ENCODE measurements around the gene C1QTNF5. TPM values are rescaled to one million over a fixed set of nuclear protein-coding genes. Genes with fewer than 3 reads are reported as not detected.

C1QTNF5 gene
- total RNA-seq, 2 donors from 2014 or later, result 0.62 to 0.66 TPM

DNA sequence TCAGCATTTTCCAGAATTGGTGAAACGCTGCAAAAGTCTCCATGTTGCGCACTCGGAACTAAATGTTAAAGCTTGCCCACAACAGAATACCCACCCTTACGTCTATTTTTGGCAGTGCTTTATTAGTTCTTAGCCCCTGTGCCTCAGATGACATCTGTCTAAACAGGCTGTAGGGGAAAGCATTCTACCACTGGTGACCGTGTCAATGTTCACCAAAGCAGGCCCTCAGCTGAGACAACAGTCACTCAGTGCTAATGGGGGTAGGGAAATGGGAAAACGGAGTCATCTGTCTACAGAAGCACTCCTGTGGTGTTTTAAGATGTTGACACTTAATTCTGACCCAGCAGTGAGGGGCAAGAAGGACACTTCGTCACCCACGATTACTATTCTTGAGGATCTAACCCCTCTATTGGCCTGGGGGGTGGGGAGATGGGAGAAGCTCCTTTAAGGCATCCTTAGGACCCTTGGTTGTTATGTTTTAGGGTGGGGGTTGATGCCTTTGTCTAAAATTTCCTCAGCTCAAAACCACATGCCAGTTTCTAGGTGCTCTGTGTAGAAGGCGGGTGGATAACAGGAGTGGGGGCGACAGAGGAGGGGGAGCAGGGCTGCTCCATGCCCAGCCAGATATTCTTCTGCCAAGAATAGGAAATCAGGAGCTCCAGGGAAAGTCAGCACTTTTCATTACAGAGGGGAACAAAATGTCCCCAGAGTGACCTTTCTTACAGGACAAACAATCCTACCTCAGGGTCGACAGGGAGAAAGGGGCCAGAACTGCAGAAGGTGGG is 21.4 kb upstream of the C1QTNF5 start:
- Histone ChIP-seq H3K27ac (ENCODE audit: low read depth, low read length) (no peak overlapping the region), H3K4me3 (ENCODE audit: low read length) (peak overlapping the region; percentile 75), H3K36me3 (ENCODE audit: control insufficient read depth, insufficient read depth, low read length) (peaks cover 41% of the 10 kb centered on the region), H3K4me1 (ENCODE audit: control insufficient read depth, insufficient read depth, low read length) (peaks cover 30% of the 10 kb centered on the region), H3K9ac (ENCODE audit: extremely low read depth, low read length, poor library complexity, severe bottlenecking) (no peak overlapping the region), H3K9me3 (ENCODE audit: control insufficient read depth, low read length) (no peaks in the 10 kb centered on the region), H3K27me3 (ENCODE audit: control insufficient read depth, insufficient read depth, low read length, poor library complexity, severe bottlenecking) (peaks cover 14% of the 10 kb centered on the region)
- Mint-ChIP-seq H3K27me3 (ENCODE audit: insufficient read depth) (peaks cover 46% of the 10 kb centered on the region), H3K4me1 (peaks cover 28% of the 10 kb centered on the region), H3K4me3 (peak overlapping the region; percentile 40), H3K36me3 (ENCODE audit: low read depth) (peaks cover 46% of the 10 kb centered on the region), H3K27ac (no peak overlapping the region), H3K9me3 (no peaks in the 10 kb centered on the region)
- peak; percentile 44 for DNase-seq
- WGBS, 2 experiments (ENCODE audit: insufficient coverage in 1 of 2, insufficient read length in 1 of 2), result 74 to 90% methylated on average over 7 to 11 of the region's 11 CpGs
- TF ChIP-seq, protein P1, sequence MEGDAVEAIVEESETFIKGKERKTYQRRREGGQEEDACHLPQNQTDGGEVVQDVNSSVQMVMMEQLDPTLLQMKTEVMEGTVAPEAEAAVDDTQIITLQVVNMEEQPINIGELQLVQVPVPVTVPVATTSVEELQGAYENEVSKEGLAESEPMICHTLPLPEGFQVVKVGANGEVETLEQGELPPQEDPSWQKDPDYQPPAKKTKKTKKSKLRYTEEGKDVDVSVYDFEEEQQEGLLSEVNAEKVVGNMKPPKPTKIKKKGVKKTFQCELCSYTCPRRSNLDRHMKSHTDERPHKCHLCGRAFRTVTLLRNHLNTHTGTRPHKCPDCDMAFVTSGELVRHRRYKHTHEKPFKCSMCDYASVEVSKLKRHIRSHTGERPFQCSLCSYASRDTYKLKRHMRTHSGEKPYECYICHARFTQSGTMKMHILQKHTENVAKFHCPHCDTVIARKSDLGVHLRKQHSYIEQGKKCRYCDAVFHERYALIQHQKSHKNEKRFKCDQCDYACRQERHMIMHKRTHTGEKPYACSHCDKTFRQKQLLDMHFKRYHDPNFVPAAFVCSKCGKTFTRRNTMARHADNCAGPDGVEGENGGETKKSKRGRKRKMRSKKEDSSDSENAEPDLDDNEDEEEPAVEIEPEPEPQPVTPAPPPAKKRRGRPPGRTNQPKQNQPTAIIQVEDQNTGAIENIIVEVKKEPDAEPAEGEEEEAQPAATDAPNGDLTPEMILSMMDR (conservative IDR thresholded peaks at IDR 0.05), result no peak

DNA sequence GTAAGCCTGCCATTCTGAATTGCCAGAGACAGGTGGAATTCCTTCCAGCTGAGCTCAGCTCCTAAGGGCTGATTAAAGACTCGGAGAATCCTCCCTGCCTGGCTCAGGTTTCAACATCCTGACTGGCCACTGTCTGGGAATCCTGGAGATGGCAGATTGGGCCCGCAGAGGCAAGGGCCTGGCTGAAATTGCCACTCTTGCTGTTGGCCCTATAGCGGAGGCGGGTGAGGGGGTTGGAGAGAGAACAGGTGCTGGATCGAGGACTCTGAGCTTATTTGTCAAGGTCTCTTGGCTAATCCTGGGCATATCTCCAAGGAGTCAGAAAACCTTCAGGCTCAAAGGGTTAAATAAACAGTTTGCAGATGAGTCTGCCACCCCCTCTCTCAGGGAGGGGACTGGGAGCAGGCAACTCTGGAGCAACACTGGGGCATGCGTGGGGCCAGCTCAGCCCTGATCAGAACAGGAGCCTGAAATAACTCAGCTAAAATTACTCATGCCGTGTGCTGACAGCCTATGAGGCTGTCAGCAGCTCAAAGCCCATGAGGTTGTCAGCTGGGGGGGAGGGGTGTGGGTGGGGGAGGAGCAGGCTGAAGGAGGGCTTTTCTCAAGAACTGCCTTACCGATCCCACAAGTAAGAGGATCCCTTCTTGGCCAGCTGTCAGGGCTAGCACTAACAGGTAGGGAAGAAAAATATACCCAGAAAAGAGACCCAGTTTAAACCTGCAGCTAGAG is 20.5 kb upstream of the C1QTNF5 start:
- Histone ChIP-seq H3K27ac (ENCODE audit: low read depth, low read length) (peak overlapping the region; percentile 1), H3K9ac (ENCODE audit: extremely low read depth, low read length, poor library complexity, severe bottlenecking) (peak overlapping the region; percentile 1), H3K27me3 (ENCODE audit: control insufficient read depth, insufficient read depth, low read length, poor library complexity, severe bottlenecking) (peaks cover 14% of the 10 kb centered on the region), H3K4me1 (ENCODE audit: control insufficient read depth, insufficient read depth, low read length) (peaks cover 30% of the 10 kb centered on the region), H3K36me3 (ENCODE audit: control insufficient read depth, insufficient read depth, low read length) (peaks cover 36% of the 10 kb centered on the region), H3K4me3 (ENCODE audit: low read length) (peak overlapping the region; percentile 75), H3K9me3 (ENCODE audit: control insufficient read depth, low read length) (no peaks in the 10 kb centered on the region)
- peak; percentile 90 for DNase-seq
- TF ChIP-seq, protein P1 (conservative IDR thresholded peaks at IDR 0.05), result no peak
- Mint-ChIP-seq H3K4me1 (peaks cover 30% of the 10 kb centered on the region), H3K4me3 (peak overlapping the region; percentile 37), H3K27me3 (ENCODE audit: insufficient read depth) (peaks cover 42% of the 10 kb centered on the region), H3K27ac (peak overlapping the region; percentile 94), H3K9me3 (no peaks in the 10 kb centered on the region), H3K36me3 (ENCODE audit: low read depth) (peaks cover 42% of the 10 kb centered on the region)
- 9 to 13% methylated on average over 5 to 8 of the region's 8 CpGs for WGBS, 2 experiments (ENCODE audit: insufficient coverage in 1 of 2, insufficient read length in 1 of 2)

DNA sequence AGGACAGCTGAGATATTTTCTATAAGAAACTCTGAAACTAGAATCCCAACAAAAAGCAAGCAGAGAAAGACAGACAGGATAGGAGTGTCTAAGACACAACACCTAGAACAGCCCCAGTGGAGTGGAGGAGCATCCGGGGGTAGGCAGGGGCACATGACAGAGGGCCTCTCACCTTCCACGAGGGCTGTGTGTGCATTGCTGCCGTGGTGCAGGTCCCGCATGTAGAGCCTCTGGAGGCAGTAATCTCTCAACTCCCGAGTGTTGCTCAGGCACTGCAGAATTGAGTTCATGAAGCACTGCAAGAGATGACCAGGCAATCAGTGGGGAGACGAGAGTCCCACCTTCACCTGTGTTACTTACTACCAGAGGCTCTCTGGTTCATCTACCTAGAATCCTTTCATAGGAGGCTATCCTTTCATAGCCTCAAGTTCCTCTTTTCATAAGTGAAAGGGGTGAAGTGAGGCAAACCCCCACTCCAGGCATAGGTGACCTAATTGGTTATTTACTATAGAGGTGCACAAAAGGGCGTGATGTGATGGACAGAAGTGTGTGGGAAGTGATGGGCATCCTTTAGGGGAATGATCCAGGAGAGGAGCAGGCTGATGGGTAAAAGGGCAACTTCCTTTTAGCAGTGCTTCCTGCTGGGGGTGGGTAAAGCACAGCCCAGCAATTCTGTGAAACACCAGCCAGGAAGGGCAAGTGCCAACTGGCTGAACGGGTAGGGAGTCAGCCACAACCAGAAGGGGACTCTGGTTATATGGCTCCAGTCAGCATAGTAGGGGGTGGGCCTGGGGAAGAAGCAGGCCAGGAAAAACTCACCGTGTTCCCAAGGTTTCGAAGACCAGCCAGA is 18.9 kb upstream of the C1QTNF5 start:
- peaks cover 37% of the 10 kb centered on the region for H3K27me3 Mint-ChIP-seq (ENCODE audit: insufficient read depth)
- TF ChIP-seq, protein P1 (conservative IDR thresholded peaks at IDR 0.05), result no peak
- H3K9ac ChIP-seq (ENCODE audit: extremely low read depth, low read length, poor library complexity, severe bottlenecking), result no peak overlapping the region
- DNase-seq, result no peak
- peaks cover 33% of the 10 kb centered on the region for H3K4me1 Mint-ChIP-seq
- H3K27ac Mint-ChIP-seq, result no peak overlapping the region
- no peak overlapping the region for H3K4me3 ChIP-seq (ENCODE audit: low read length)
- H3K36me3 Mint-ChIP-seq (ENCODE audit: low read depth), result peaks cover 45% of the 10 kb centered on the region
- H3K4me1 ChIP-seq (ENCODE audit: control insufficient read depth, insufficient read depth, low read length), result peaks cover 30% of the 10 kb centered on the region
- H3K9me3 Mint-ChIP-seq, result no peaks in the 10 kb centered on the region
- 92 to 94% methylated on average over 10 of the region's 10 CpGs for WGBS, 2 experiments (ENCODE audit: insufficient coverage in 1 of 2, insufficient read length in 1 of 2)
- no peak overlapping the region for H3K4me3 Mint-ChIP-seq
- peaks cover 50% of the 10 kb centered on the region for H3K36me3 ChIP-seq (ENCODE audit: control insufficient read depth, insufficient read depth, low read length)
- peaks cover 4% of the 10 kb centered on the region for H3K27me3 ChIP-seq (ENCODE audit: control insufficient read depth, insufficient read depth, low read length, poor library complexity, severe bottlenecking)
- H3K9me3 ChIP-seq (ENCODE audit: control insufficient read depth, low read length), result no peaks in the 10 kb centered on the region
- no peak overlapping the region for H3K27ac ChIP-seq (ENCODE audit: low read depth, low read length)

Measured in endodermal cell (in vitro differentiated cells).